Kidney epithelial cell (primary cell): ENCODE measurements around the gene FGGY. TPM values are rescaled to one million over a fixed set of nuclear protein-coding genes. Genes with fewer than 3 reads are reported as not detected.

Experiments
- DNase-seq: peaks from one replicate; pipeline ENCODE4 v3.0.0-alpha.2; 2010; ENCODE audit warnings: low read depth
- H3K27me3 ChIP-seq: 2 replicates; pipeline ENCODE4 v1.6.0; 2011; ENCODE audit warnings: low read length; ENCODE audit not compliant: control insufficient read depth, insufficient read depth
- H3K36me3 ChIP-seq: 2 replicates; pipeline ENCODE4 v1.5.1; 2011; ENCODE audit warnings: low read length; ENCODE audit not compliant: control insufficient read depth, insufficient read depth
- H3K4me3 ChIP-seq: 2 replicates; pipeline ENCODE4 v1.5.1; 2011; ENCODE audit warnings: low read depth, mild to moderate bottlenecking, control low read depth, low read length
- CTCF ChIP-seq: IDR thresholded peaks from 2 replicates; pipeline ENCODE4 v1.5.1; 2011; ENCODE audit warnings: mild to moderate bottlenecking, moderate library complexity, low read length, control low read depth, inconsistent platforms; ENCODE audit not compliant: insufficient read depth, poor library complexity, severe bottlenecking
- total RNA-seq: library from RNA; depleted of rRNA; stranded (reverse); fragments of >200 nt; gene quantifications from 2 replicates; pipeline ENCODE4 v1.2.3, GENCODE V29; 2015

FGGY gene
- total RNA-seq, 1 donor from 2014 or later, result 8.6 TPM

GRCh38 chr1:59354709-59355337 lies 57.9 kb downstream of the FGGY start:
- no peak for DNase-seq

GRCh38 chr1:59355361-59355760 lies 58.5 kb downstream of the FGGY start:
- Histone ChIP-seq H3K36me3 (no peaks in the 10 kb centered on the region), H3K27me3 (no peaks in the 10 kb centered on the region), H3K4me3 (no peak overlapping the region)
- DNase-seq, result no peak
- TF ChIP-seq CTCF, result no peak

More at GRCh38 chr1:59354709-59355337, 57.9 kb downstream of the FGGY start:
- Histone ChIP-seq H3K4me3 (no peak overlapping the region), H3K36me3 (no peaks in the 10 kb centered on the region), H3K27me3 (no peaks in the 10 kb centered on the region)
- no peak for TF ChIP-seq CTCF

- H3K36me3 ChIP-seq, result no peaks in the 10 kb centered on the region
- no peak overlapping the region for H3K4me3 ChIP-seq
- DNase-seq, result no peak
- no peak for TF ChIP-seq CTCF
- no peaks in the 10 kb centered on the region for H3K27me3 ChIP-seq
Observed at GRCh38 chr1:59356627-59357026, 59.7 kb downstream of the FGGY start.

GRCh38 chr1:59357645-59358320 lies 60.9 kb downstream of the FGGY start:
- H3K27me3 ChIP-seq, result no peaks in the 10 kb centered on the region
- no peaks in the 10 kb centered on the region for H3K36me3 ChIP-seq
- no peak for TF ChIP-seq CTCF
- H3K4me3 ChIP-seq, result no peak overlapping the region
- DNase-seq, result no peak

GRCh38 chr1:59359325-59359724 lies 62.4 kb downstream of the FGGY start:
- no peaks in the 10 kb centered on the region for H3K36me3 ChIP-seq
- no peak for DNase-seq
- TF ChIP-seq CTCF, result no peak
- no peak overlapping the region for H3K4me3 ChIP-seq
- no peaks in the 10 kb centered on the region for H3K27me3 ChIP-seq
